D721Med (cell line): Measurements from ENCODE around the gene SORCS2.

Source experiments
- DNase-seq: peaks from one replicate; pipeline ENCODE4 v3.0.0; 2011; ENCODE audit warnings: low spot score; ENCODE audit not compliant: insufficient read length
- FAIRE-seq: peaks from 2 replicates; lab custom pipeline; 2011; peaks lifted over from hg19 to GRCh38; lab: Jason Lieb, UNC
- CTCF ChIP-seq: IDR thresholded peaks from 2 replicates; pipeline ENCODE4 v1.5.1; 2012; ENCODE audit warnings: mild to moderate bottlenecking, control low read depth; ENCODE audit not compliant: insufficient read depth; ENCODE audit errors: missing control alignments

SORCS2 gene

GRCh38 chr4:7755561-7755960 lies 563.2 kb downstream of the SORCS2 start:
- FAIRE-seq = no peak
- TF ChIP-seq CTCF = no peak
- DNase-seq = no peak

- DNase-seq = no peak
- no peak for FAIRE-seq
- no peak for TF ChIP-seq CTCF
Observed at GRCh38 chr4:7756071-7756470, 563.7 kb downstream of the SORCS2 start.

GRCh38 chr4:7756561-7757355 lies 564.4 kb downstream of the SORCS2 start:
- TF ChIP-seq CTCF = no peak
- FAIRE-seq (no peak), DNase-seq (no peak)

DNA sequence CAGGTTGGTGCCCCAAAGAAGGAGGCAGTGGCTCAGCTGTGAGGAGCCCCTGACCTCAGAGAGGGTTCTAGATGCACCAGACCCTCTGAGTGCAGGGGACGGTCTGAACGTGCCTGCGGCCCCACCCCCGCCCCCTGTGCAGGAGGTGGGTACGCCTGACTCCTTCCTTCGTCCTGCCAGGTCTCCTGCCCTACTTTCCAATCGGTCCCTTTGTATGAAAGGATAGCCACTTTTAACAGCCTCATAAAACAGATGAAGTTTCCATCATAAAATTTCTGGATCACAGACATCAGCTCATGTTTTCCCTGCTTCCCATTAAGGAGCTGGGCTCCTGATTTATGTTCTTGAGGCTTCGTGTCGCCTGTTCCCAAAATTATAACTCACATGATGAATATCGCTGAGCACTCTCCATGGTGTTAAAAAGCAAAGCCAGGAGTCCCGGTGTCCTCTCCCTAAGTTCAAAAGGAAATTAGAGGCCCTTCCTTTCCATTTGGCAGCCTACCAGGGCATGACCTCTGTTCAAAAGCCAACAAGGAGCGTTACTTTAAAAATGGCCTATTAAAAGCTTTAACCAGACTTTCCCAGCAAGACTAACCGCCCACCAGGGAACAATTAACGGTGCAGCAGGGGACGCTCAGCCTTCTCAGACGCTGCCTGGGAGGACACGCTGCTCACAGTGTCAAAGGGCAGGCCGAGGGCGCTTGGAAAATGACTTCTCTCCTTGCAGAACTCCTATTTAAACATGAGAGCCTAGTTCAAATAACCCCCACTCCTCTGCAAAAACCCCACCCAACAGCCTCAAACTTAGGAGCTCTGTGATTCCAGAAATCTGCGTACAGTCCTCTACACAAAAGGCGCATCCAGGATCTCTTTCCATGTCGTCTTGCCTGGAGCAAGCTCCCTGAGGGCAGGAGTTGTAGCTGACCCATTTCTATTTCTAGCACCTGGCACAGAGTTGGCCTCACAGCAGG lies 565.4 kb downstream of the SORCS2 start:
- FAIRE-seq (no peak), DNase-seq (no peak)
- no peak for TF ChIP-seq CTCF

DNA sequence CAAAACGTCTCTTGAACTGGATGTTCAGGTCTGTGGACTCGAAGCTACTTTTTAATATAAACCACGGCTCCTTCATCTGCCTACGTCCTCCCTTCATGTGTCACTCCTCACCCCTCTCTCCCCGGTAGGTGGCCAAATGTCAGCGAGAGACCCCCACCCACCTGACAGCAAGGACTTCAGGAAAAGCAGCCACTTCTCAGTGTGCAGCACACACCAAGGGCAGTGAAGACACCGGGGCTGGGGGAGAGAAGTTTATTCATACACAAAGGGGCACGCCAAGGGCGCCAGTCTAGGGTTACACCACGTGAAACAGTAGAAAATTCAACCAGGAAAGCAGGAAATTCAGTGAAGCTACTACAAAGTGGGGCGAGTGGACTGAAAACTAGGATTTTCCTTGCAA lies 566.1 kb downstream of the SORCS2 start:
- DNase-seq (no peak), FAIRE-seq (no peak)
- TF ChIP-seq CTCF = no peak

DNA sequence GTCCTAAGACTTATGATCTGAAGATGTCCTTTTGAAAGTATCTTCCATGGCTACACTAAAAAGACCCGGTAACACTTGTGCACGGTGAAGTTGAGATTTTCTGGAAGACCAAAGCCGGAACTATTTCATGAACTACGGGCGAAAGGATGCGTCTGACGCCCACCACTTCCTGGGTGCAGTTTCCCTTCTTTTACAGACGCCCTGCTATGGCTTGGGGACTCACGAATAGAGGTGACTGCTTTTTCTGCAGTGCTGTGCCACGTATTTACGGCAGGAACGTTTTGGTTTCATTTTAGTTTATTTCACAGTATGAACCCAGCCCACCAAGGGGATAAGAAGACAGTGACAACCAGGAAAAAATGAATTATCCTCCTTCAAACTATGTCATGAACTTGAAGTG lies 566.9 kb downstream of the SORCS2 start:
- no peak for TF ChIP-seq CTCF
- DNase-seq = no peak
- no peak for FAIRE-seq
